A549 (cell line): Measurements from ENCODE around the gene GABBR2.

Experiments used
- CBX2 ChIP-seq: fragments of 200-600 bp; sonication (generic); IDR thresholded peaks from 2 replicates; pipeline ENCODE4 v1.6.1; 2016; ENCODE audit warnings: low read depth, mild to moderate bottlenecking, borderline replicate concordance
- CHD2 ChIP-seq: fragments of 150-350 bp; IDR thresholded peaks from 2 replicates; pipeline ENCODE4 v1.6.1; 2014; ENCODE audit warnings: low read length; ENCODE audit not compliant: partially characterized antibody
- JUN ChIP-seq, 2 experiments: fragments of >200 bp; sonication (Bioruptor Twin); formaldehyde crosslinking; IDR thresholded peaks; 2 replicates in 1 of 2; 3 replicates in 1 of 2; pipeline ENCODE4 v1.6.1; 2016 to 2017
- KDM1A ChIP-seq: fragments of 200-600 bp; sonication (generic); IDR thresholded peaks from 2 replicates; pipeline ENCODE4 v1.6.1; 2016; ENCODE audit warnings: low read depth, mild to moderate bottlenecking
- MYC ChIP-seq: IDR thresholded peaks from 2 replicates; pipeline ENCODE4 v1.6.1; 2012; ENCODE audit warnings: mild to moderate bottlenecking, inconsistent platforms, low read length, improper control_type of control experiment, borderline replicate concordance
- POLR2A ChIP-seq: IDR thresholded peaks from 2 replicates; pipeline ENCODE4 v1.6.1; 2012; ENCODE audit warnings: mild to moderate bottlenecking, low read length
- POLR2AphosphoS2 ChIP-seq: conservative IDR thresholded peaks from 2 replicates; pipeline ENCODE4 v1.6.1; 2012; ENCODE audit warnings: low read length, improper control_type of control experiment, inconsistent platforms
- RAD21 ChIP-seq, 2 experiments: fragments of >200 bp in 1 of 2; sonication (Bioruptor Twin) in 1 of 2; formaldehyde crosslinking in 1 of 2; IDR thresholded peaks in 1 of 2; conservative IDR thresholded peaks in 1 of 2; 2 replicates in 1 of 2; 3 replicates in 1 of 2; pipeline ENCODE4 v1.6.1; 2012 to 2018; ENCODE audit warnings: inconsistent platforms in 1 of 2
- RFX5 ChIP-seq: fragments of 450-650 bp; IDR thresholded peaks from 2 replicates; pipeline ENCODE4 v1.7.1; 2014; ENCODE audit warnings: antibody characterized with exemption, mild to moderate bottlenecking, moderate library complexity
- RNF2 ChIP-seq: fragments of 200-600 bp; sonication (generic); IDR thresholded peaks from 2 replicates; pipeline ENCODE4 v1.6.1; 2016; ENCODE audit warnings: low read depth, mild to moderate bottlenecking, antibody characterized with exemption, moderate library complexity, borderline replicate concordance
- TP53 ChIP-seq: fragments of 250-450 bp; sonication (Bioruptor Pico); IDR thresholded peaks from 2 replicates; pipeline ENCODE4 v1.5.0; 2021; ENCODE audit warnings: mild to moderate bottlenecking, moderate library complexity
- TF ChIP-seq, protein P1 (sequence below): fragments of >200 bp; sonication (Bioruptor Twin); formaldehyde crosslinking; IDR thresholded peaks from 3 replicates; pipeline ENCODE4 v1.5.1; 2016
- TF ChIP-seq, protein P2 (sequence below): IDR thresholded peaks from 2 replicates; pipeline ENCODE4 v1.6.1; 2012; ENCODE audit warnings: low read depth, borderline replicate concordance
- TF ChIP-seq, protein P3 (sequence below): fragments of 250-450 bp; sonication (Bioruptor Pico); IDR thresholded peaks from 2 replicates; pipeline ENCODE4 v1.5.0; 2021; ENCODE audit warnings: mild to moderate bottlenecking, moderate library complexity, borderline replicate concordance

DNA sequence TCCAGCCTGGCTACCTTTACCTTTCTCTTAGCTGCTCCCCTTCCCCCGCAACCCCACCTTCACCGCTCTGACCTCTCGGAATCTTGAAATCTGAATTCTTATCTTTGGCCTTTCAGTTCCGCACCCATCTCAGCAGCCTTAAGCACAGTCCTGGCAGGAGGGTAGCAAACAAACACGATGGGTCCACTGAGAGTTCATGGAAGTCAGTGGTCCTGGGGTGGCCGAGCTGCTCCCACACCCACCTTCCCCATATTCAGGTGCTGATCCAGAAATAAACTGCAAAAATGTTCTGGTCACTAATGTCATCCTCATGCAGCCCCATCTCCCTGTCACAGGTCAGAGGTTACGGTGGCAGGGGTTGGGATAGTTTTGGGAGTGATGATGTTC is 393.7 kb downstream of the GABBR2 start:
- TF ChIP-seq JUN (IDR thresholded peaks at IDR 0.05) (no peak), POLR2A (no peak), MYC (no peak), CBX2 (no peak), RFX5 (no peak), CHD2 (no peak), KDM1A (no peak), TP53 (CRISPR knock-in tag) (no peak), RNF2 (no peak), POLR2AphosphoS2 (no peak), RAD21 (conservative IDR thresholded peaks at IDR 0.05 in 1 of 2, IDR thresholded peaks at IDR 0.05 in 1 of 2) (no peak)
- TF ChIP-seq, protein P1, sequence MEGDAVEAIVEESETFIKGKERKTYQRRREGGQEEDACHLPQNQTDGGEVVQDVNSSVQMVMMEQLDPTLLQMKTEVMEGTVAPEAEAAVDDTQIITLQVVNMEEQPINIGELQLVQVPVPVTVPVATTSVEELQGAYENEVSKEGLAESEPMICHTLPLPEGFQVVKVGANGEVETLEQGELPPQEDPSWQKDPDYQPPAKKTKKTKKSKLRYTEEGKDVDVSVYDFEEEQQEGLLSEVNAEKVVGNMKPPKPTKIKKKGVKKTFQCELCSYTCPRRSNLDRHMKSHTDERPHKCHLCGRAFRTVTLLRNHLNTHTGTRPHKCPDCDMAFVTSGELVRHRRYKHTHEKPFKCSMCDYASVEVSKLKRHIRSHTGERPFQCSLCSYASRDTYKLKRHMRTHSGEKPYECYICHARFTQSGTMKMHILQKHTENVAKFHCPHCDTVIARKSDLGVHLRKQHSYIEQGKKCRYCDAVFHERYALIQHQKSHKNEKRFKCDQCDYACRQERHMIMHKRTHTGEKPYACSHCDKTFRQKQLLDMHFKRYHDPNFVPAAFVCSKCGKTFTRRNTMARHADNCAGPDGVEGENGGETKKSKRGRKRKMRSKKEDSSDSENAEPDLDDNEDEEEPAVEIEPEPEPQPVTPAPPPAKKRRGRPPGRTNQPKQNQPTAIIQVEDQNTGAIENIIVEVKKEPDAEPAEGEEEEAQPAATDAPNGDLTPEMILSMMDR = no peak
- TF ChIP-seq, protein P2, sequence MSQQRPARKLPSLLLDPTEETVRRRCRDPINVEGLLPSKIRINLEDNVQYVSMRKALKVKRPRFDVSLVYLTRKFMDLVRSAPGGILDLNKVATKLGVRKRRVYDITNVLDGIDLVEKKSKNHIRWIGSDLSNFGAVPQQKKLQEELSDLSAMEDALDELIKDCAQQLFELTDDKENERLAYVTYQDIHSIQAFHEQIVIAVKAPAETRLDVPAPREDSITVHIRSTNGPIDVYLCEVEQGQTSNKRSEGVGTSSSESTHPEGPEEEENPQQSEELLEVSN = no peak
- TF ChIP-seq, protein P3, sequence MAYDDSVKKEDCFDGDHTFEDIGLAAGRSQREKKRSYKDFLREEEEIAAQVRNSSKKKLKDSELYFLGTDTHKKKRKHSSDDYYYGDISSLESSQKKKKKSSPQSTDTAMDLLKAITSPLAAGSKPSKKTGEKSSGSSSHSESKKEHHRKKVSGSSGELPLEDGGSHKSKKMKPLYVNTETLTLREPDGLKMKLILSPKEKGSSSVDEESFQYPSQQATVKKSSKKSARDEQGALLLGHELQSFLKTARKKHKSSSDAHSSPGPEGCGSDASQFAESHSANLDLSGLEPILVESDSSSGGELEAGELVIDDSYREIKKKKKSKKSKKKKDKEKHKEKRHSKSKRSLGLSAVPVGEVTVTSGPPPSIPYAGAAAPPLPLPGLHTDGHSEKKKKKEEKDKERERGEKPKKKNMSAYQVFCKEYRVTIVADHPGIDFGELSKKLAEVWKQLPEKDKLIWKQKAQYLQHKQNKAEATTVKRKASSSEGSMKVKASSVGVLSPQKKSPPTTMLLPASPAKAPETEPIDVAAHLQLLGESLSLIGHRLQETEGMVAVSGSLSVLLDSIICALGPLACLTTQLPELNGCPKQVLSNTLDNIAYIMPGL (CRISPR knock-in tag) = no peak
